OCI-LY7 (cell line): ENCODE measurements around the gene DIO1. TPM values are rescaled to one million over a fixed set of nuclear protein-coding genes. Genes with fewer than 3 reads are reported as not detected.

Experiments used
- BruUV-seq: library from RNA; stranded (reverse); fragments of 400-500 nt; replicated peaks from 2 replicates; lab custom pipeline; 2021; lab: Mats Ljungman, UMichigan
- CTCF ChIA-PET: fragments of 300-600 bp; sonication (Branson Sonifier 250); formaldehyde crosslinking; loops from one replicate; lab custom pipeline; 2022; ENCODE audit warnings: antibody characterized with exemption; ENCODE audit not compliant: unreplicated experiment; lab: Charles Lee
- POLR2A ChIA-PET: fragments of 300-600 bp; sonication (Branson Sonifier 250); formaldehyde crosslinking; loops from one replicate; lab custom pipeline; 2022; ENCODE audit warnings: antibody characterized with exemption; lab: Charles Lee
- DNase-seq: peaks from one replicate; pipeline ENCODE4 v3.0.0-alpha.2; 2015; ENCODE audit warnings: low spot score
- H2AFZ ChIP-seq: fragments of 200-600 bp; sonication (generic), shearing (Covaris generic); 2 replicates; pipeline ENCODE4 v1.6.1; 2014; ENCODE audit warnings: mild to moderate bottlenecking, antibody characterized with exemption, low read length, moderate library complexity
- H3K27ac ChIP-seq: fragments of 200-600 bp; sonication (generic); 2 replicates; pipeline ENCODE4 v1.5.1; 2014; ENCODE audit warnings: mixed run types, low read depth, mild to moderate bottlenecking, moderate library complexity, low read length, inconsistent platforms; ENCODE audit not compliant: poor library complexity, severe bottlenecking
- H3K36me3 ChIP-seq: fragments of 200-600 bp; sonication (generic); 2 replicates; pipeline ENCODE4 v1.6.1; 2014; ENCODE audit warnings: mild to moderate bottlenecking, antibody characterized with exemption, low read length, moderate library complexity, mixed read lengths; ENCODE audit not compliant: insufficient read depth
- H3K4me1 ChIP-seq: fragments of 200-600 bp; sonication (generic); 2 replicates; pipeline ENCODE4 v1.5.1; 2014; ENCODE audit warnings: mild to moderate bottlenecking, low read length; ENCODE audit not compliant: insufficient read depth, poor library complexity, severe bottlenecking
- H3K4me2 ChIP-seq: fragments of 200-600 bp; sonication (generic); 2 replicates; pipeline ENCODE4 v1.6.1; 2014; ENCODE audit warnings: mild to moderate bottlenecking, low read length
- H3K4me3 ChIP-seq: fragments of 200-600 bp; sonication (generic); 2 replicates; pipeline ENCODE4 v1.5.1; 2014; ENCODE audit warnings: mild to moderate bottlenecking, low read depth, low read length; ENCODE audit not compliant: poor library complexity, severe bottlenecking
- H3K79me2 ChIP-seq: fragments of 200-600 bp; sonication (generic); 2 replicates; pipeline ENCODE4 v1.6.1; 2016; ENCODE audit warnings: low read depth, mild to moderate bottlenecking, low read length, moderate library complexity, mixed read lengths; ENCODE audit not compliant: insufficient read depth
- H3K9me2 ChIP-seq: fragments of 200-600 bp; sonication (generic); 2 replicates; pipeline ENCODE4 v1.6.1; 2016; ENCODE audit warnings: mild to moderate bottlenecking, low read length, mixed read lengths; ENCODE audit not compliant: insufficient read depth
- H3K9me3 ChIP-seq: fragments of 200-600 bp; sonication (generic); 2 replicates; pipeline ENCODE4 v1.6.1; 2014; ENCODE audit warnings: mild to moderate bottlenecking, mixed run types, low read length, mixed read lengths
- H4K20me1 ChIP-seq: fragments of 200-600 bp; sonication (generic); 2 replicates; pipeline ENCODE4 v1.6.1; 2014; ENCODE audit warnings: mild to moderate bottlenecking, antibody characterized with exemption, low read length, moderate library complexity, mixed read lengths; ENCODE audit not compliant: insufficient read depth
- EZH2phosphoT487 ChIP-seq: fragments of 200-600 bp; sonication (generic); IDR thresholded peaks from 2 replicates; pipeline ENCODE4 v1.6.1; 2018; ENCODE audit warnings: low read depth, borderline replicate concordance, mild to moderate bottlenecking, mixed run types, antibody characterized with exemption, low read length, moderate library complexity, mixed read lengths
- intact Hi-C: fragments of 100-400 bp; cut with micrococcal nuclease; formaldehyde crosslinking; loops from one replicate; pipeline ENCODE4 v1.10.0; 2022; ENCODE audit not compliant: unreplicated experiment
- total RNA-seq, 2 experiments: library from RNA; depleted of rRNA in 1 of 2; stranded (reverse); fragments of >200 nt in 1 of 2; shearing (Covaris generic) in 1 of 2; gene quantifications; 2 replicates each; pipeline ENCODE4 v1.2.3, GENCODE V29; 2014 to 2022
- TF ChIP-seq, protein P1 (sequence below): fragments of 200-600 bp; sonication (generic); conservative IDR thresholded peaks from 2 replicates; pipeline ENCODE4 v1.5.1; 2014; ENCODE audit warnings: mild to moderate bottlenecking, antibody characterized with exemption, low read length, moderate library complexity, mixed read lengths

Gene DIO1
- total RNA-seq, 2 experiments from 2014 or later, result not detected

DNA sequence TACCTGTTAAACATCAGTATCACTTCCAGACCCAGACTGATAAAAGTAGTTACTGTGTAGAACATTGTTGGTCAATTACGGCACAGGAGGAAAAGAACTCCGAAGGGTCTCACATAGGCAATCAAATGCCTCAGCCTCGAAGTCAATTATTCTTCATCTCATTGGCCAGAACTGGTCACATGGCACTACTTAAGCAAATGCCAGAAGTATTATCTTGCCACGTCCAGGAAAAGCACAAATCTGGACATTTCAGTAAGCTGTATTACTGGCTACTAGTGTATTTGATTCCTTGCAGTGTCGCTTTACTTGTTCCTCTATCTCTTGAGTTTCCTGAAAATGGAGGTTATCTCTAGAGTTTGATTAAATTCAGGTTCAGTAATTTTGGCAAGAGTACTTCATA lies 24.4 kb downstream of the DIO1 start:
- no peak overlapping the region for H3K4me2 ChIP-seq
- peaks cover 34% of the 10 kb centered on the region for H3K36me3 ChIP-seq
- H3K9me2 ChIP-seq, result no peaks in the 10 kb centered on the region
- POLR2A ChIA-PET, result interaction anchor here (0.6 to 1.0 kb wide), 2 partner anchors 16 to 18 kb away, joined by 3 read pairs; no protein-coding TSS in a partner anchor
- DNase-seq, result no peak
- no peak overlapping the region for H3K4me3 ChIP-seq
- H3K27ac ChIP-seq, result no peak overlapping the region
- no peaks in the 10 kb centered on the region for H3K4me1 ChIP-seq
- TF ChIP-seq, protein P1, sequence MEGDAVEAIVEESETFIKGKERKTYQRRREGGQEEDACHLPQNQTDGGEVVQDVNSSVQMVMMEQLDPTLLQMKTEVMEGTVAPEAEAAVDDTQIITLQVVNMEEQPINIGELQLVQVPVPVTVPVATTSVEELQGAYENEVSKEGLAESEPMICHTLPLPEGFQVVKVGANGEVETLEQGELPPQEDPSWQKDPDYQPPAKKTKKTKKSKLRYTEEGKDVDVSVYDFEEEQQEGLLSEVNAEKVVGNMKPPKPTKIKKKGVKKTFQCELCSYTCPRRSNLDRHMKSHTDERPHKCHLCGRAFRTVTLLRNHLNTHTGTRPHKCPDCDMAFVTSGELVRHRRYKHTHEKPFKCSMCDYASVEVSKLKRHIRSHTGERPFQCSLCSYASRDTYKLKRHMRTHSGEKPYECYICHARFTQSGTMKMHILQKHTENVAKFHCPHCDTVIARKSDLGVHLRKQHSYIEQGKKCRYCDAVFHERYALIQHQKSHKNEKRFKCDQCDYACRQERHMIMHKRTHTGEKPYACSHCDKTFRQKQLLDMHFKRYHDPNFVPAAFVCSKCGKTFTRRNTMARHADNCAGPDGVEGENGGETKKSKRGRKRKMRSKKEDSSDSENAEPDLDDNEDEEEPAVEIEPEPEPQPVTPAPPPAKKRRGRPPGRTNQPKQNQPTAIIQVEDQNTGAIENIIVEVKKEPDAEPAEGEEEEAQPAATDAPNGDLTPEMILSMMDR, result no peak
- no peak for TF ChIP-seq EZH2phosphoT487
- no peaks in the 10 kb centered on the region for H3K79me2 ChIP-seq
- no peaks in the 10 kb centered on the region for H3K9me3 ChIP-seq
- BruUV-seq, result no TSS peak
- CTCF ChIA-PET, result no interaction called here
- no peaks in the 10 kb centered on the region for H4K20me1 ChIP-seq
- no peak overlapping the region for H2AFZ ChIP-seq
- intact Hi-C loops, result no loop called here

GRCh38 chr1:53919675-53920066 lies 25.7 kb downstream of the DIO1 start:
- ChIA-PET POLR2A (no interaction called here), CTCF (no interaction called here)
- H3K4me3 ChIP-seq, result no peak overlapping the region
- intact Hi-C loops, result no loop called here
- no peaks in the 10 kb centered on the region for H3K9me3 ChIP-seq
- no peak overlapping the region for H3K27ac ChIP-seq
- H3K9me2 ChIP-seq, result no peaks in the 10 kb centered on the region
- H2AFZ ChIP-seq, result no peak overlapping the region
- BruUV-seq, result no TSS peak
- H3K36me3 ChIP-seq, result peaks cover 34% of the 10 kb centered on the region
- no peak for TF ChIP-seq EZH2phosphoT487
- TF ChIP-seq, protein P1, result no peak
- H3K79me2 ChIP-seq, result no peaks in the 10 kb centered on the region
- no peak overlapping the region for H3K4me2 ChIP-seq
- no peaks in the 10 kb centered on the region for H4K20me1 ChIP-seq
- H3K4me1 ChIP-seq, result no peaks in the 10 kb centered on the region
- DNase-seq, result no peak

DNA sequence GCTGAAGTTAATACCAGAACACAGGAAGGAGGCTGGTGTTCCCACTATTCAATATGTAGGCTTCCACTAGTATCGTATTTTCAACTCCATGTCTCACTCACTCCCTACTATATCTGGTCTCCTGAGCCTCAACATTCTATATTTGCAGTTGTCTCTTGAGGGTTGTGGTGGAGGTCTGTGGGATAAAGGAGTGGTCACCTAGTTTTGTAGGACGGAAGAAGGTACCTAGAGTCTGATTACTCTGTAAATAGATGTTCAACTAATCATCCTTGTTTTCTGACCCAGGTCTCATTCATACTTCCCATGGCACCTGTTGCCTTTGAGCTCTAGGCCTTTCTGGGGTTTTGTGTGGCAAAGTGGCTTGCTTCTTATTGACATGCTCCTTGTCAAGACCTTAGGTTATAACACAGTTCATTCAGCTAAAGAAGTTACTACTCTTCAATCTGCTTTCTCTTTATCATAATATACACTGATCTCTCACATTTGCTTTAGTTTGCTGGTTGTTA lies 33.4 kb downstream of the DIO1 start:
- CTCF ChIA-PET, result no interaction called here

More for the DNA sequence above, 33.4 kb downstream of the DIO1 start:
- no peak overlapping the region for H3K4me3 ChIP-seq
- no peak overlapping the region for H3K4me2 ChIP-seq
- H4K20me1 ChIP-seq, result no peaks in the 10 kb centered on the region
- POLR2A ChIA-PET, result interaction anchor here (0.7 kb wide), 2 partner anchors 12 to 816 kb away, joined by 3 to 5 read pairs; no protein-coding TSS in a partner anchor
- H3K27ac ChIP-seq, result no peak overlapping the region
- no peaks in the 10 kb centered on the region for H3K79me2 ChIP-seq
- intact Hi-C loops, result no loop called here
- BruUV-seq, result no TSS peak
- TF ChIP-seq EZH2phosphoT487, result no peak
- TF ChIP-seq, protein P1, result no peak
- H3K9me3 ChIP-seq, result no peaks in the 10 kb centered on the region
- H3K36me3 ChIP-seq, result peaks cover 57% of the 10 kb centered on the region
- DNase-seq, result no peak
- H3K4me1 ChIP-seq, result no peaks in the 10 kb centered on the region
- no peak overlapping the region for H2AFZ ChIP-seq
- H3K9me2 ChIP-seq, result no peaks in the 10 kb centered on the region
